IMR-90 (cell line): ENCODE measurements around the gene PNKD. TPM values are rescaled to one million over a fixed set of nuclear protein-coding genes. Genes with fewer than 3 reads are reported as not detected.
A peak's percentile ranks its signal among the peaks of the same experiment; 100 is the strongest.

Source experiments
- MXI1 ChIP-seq: IDR thresholded peaks from 2 replicates; pipeline ENCODE4 v1.6.1; 2012; ENCODE audit warnings: low read depth, mild to moderate bottlenecking, low read length, moderate library complexity, borderline replicate concordance
- polyA plus RNA-seq, 3 experiments: library from polyadenylated mRNA; depleted of rRNA; stranded (reverse); fragments of >200 nt; gene quantifications; 2 replicates each; pipeline ENCODE4 v1.2.3, GENCODE V29; 2012; ENCODE audit warnings: low replicate concordance in 1 of 3
- total RNA-seq: library from RNA; depleted of rRNA; stranded (reverse); fragments of >200 nt; gene quantifications from 2 replicates; pipeline ENCODE4 v1.2.3, GENCODE V29; 2012
- TF ChIP-seq, protein P1 (sequence below): fragments of 150-350 bp; IDR thresholded peaks from 2 replicates; pipeline ENCODE4 v1.6.1; 2017; ENCODE audit warnings: mild to moderate bottlenecking, antibody characterized with exemption, low read length, low read depth

Gene PNKD
- total and polyA plus RNA-seq, 2 of the 4 experiments (the other 2 are of a cell fraction): 19.2 to 68.5 TPM

DNA sequence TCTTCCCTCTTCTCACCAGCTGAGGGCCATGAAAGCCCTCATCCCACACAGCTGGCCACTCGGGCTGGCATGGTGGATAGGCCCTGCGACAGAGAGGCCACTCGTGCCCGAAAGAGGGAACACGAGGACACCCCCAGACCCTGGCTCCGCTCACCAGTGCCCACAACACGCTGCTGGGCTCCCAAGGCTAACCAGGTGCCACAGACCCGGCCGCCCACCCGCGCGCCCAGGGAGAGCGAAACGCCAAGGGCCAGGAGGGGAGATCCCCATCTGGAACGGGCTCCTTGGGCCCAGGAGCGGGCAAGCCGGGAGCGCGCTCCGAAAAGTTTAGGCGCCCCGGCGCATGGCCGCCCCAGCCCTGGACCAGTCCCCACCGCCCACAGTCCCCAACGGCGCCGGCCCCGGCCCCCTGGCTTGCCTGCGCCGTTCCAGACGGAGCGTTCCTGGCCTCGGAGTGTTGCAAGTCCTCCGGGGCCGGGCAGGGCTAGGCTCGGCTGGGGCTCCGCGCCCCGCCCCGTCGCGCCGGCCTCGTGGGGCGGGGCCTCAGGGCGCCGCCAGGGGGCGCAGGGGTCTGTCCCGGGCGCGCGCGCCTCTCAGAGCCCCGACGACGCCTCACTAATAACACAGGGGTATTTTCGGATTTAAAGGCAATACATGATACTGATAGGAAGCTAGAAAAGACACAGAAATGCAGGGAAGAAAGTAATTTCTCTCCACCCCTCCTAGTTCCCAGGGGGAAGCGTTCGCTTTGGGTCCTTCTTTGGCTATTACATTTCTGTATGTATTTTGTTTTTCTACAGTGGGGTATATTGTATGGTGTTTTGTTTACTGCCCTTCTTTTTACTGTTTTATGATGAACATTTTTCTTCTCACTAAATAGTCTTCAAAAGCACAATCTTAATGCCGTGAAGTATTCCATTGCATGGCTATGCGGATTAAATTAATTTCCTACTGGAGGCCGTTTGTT is 22.0 kb downstream of the PNKD start, which contains the start of gene TMBIM1 (continued):
- peak; percentile 80; the same call in 1 of the 2 replicates for TF ChIP-seq MXI1
- TF ChIP-seq, protein P1, sequence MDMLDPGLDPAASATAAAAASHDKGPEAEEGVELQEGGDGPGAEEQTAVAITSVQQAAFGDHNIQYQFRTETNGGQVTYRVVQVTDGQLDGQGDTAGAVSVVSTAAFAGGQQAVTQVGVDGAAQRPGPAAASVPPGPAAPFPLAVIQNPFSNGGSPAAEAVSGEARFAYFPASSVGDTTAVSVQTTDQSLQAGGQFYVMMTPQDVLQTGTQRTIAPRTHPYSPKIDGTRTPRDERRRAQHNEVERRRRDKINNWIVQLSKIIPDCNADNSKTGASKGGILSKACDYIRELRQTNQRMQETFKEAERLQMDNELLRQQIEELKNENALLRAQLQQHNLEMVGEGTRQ: peak; percentile 26
